ENCODE data around the gene R3HCC1L. TPM values are rescaled to one million over a fixed set of nuclear protein-coding genes. Genes with fewer than 3 reads are reported as not detected.

R3HCC1L gene
- total and polyA plus RNA-seq, 10 of the 15 experiments (the other 5 are each of a cell fraction or from before 2014, with no cell fraction given), result 11.3 to 20.3 (median 15.3) TPM

DNA sequence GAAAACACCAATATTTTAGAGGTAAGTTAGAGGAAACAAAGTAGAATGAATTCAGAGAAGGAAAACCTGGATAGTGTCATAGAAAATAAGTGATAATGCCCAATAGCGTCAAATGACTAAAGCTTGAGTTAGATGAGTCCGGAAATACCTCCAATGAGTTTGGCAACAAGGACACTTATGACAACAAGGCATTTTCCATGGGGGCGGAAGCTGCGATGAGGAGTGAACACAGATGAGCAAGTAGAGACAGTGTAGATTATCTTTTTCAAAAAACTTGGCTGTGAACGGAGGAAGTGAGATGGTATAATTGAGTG, 383 bp upstream of the R3HCC1L start:
- in situ Hi-C loops (cut with MboI), result no loop called here
- Histone ChIP-seq H3K4me1 (ENCODE audit: control insufficient read depth, insufficient read depth, low read length) (peaks cover 16% of the 10 kb centered on the region), H2AFZ (ENCODE audit: control insufficient read depth, low read depth, low read length) (peak overlapping the region; percentile 99), H3K79me2 (ENCODE audit: control insufficient read depth, insufficient read depth, low read length) (peaks cover 37% of the 10 kb centered on the region), H3K9ac (ENCODE audit: control insufficient read depth, insufficient read depth, low read length) (peak overlapping the region; percentile 99), H4K20me1 (ENCODE audit: control insufficient read depth, insufficient read depth) (no peaks in the 10 kb centered on the region), H3K36me3 (ENCODE audit: control insufficient read depth in 2 of 2, insufficient read depth in 2 of 2, low read length in 1 of 2) (no peaks in the 10 kb centered on the region), H3K9me3 (replicated peaks; ENCODE audit: control insufficient read depth, insufficient read depth, low read length) (peaks cover 3% of the 10 kb centered on the region; the same call in 2 of the 3 replicates), H3K4me3 (peak overlapping the region; percentile 92; the same call in 1 of the 2 replicates), H3K27ac (ENCODE audit: control insufficient read depth, insufficient read depth) (peak overlapping the region; percentile 94), H3K4me2 (ENCODE audit: control insufficient read depth, insufficient read depth) (peak overlapping the region; percentile 93), H3K27me3 (replicated peaks in 1 of 2; ENCODE audit: control insufficient read depth in 2 of 2, insufficient read depth in 2 of 2, low read length in 1 of 2) (no peaks in the 10 kb centered on the region)
- RAD21 ChIA-PET (ENCODE audit: unreplicated experiment), result interaction anchor here (0.9 to 1.7 kb wide), 5 partner anchors 8 to 36 kb away, joined by 3 to 7 read pairs (median 4); no protein-coding TSS in a partner anchor
- CTCF ChIA-PET, result interaction anchor here (0.9 to 3.9 kb wide), 4 partner anchors 8 to 36 kb away, joined by 3 to 23 read pairs (median 6); no protein-coding TSS in a partner anchor
- FAIRE-seq (no peak), DNase-seq (ENCODE audit: low read depth, low spot score) (no peak), ATAC-seq (no peak)
- intact Hi-C loops (cut with micrococcal nuclease; ENCODE audit: unreplicated experiment), result no loop called here
- POLR2A ChIA-PET, result interaction anchor here (0.5 to 1.1 kb wide), 3 partner anchors 24 to 1287 kb away, joined by 3 to 6 read pairs (median 4); no protein-coding TSS in a partner anchor
- TF ChIP-seq TCF3 (IDR thresholded peaks at IDR 0.05; ENCODE audit: borderline replicate concordance, insufficient read depth, low read depth, low read length) (no peak), CEBPB (IDR thresholded peaks at IDR 0.05; ENCODE audit: borderline replicate concordance in 1 of 2, low read depth in 2 of 2, low read length in 2 of 2) (no peak), GATAD2B (conservative IDR thresholded peaks at IDR 0.05; ENCODE audit: low read depth) (no peak), NBN (IDR thresholded peaks at IDR 0.05) (0 out of 2 replicates have a peak, but pooled peaks have one; percentile 72), RB1 (IDR thresholded peaks at IDR 0.05; ENCODE audit: borderline replicate concordance) (no peak), CBX5 (IDR thresholded peaks at IDR 0.05; ENCODE audit: low read depth) (no peak), DPF2 (IDR thresholded peaks at IDR 0.05) (no peak)
- TF ChIP-seq, protein P1, sequence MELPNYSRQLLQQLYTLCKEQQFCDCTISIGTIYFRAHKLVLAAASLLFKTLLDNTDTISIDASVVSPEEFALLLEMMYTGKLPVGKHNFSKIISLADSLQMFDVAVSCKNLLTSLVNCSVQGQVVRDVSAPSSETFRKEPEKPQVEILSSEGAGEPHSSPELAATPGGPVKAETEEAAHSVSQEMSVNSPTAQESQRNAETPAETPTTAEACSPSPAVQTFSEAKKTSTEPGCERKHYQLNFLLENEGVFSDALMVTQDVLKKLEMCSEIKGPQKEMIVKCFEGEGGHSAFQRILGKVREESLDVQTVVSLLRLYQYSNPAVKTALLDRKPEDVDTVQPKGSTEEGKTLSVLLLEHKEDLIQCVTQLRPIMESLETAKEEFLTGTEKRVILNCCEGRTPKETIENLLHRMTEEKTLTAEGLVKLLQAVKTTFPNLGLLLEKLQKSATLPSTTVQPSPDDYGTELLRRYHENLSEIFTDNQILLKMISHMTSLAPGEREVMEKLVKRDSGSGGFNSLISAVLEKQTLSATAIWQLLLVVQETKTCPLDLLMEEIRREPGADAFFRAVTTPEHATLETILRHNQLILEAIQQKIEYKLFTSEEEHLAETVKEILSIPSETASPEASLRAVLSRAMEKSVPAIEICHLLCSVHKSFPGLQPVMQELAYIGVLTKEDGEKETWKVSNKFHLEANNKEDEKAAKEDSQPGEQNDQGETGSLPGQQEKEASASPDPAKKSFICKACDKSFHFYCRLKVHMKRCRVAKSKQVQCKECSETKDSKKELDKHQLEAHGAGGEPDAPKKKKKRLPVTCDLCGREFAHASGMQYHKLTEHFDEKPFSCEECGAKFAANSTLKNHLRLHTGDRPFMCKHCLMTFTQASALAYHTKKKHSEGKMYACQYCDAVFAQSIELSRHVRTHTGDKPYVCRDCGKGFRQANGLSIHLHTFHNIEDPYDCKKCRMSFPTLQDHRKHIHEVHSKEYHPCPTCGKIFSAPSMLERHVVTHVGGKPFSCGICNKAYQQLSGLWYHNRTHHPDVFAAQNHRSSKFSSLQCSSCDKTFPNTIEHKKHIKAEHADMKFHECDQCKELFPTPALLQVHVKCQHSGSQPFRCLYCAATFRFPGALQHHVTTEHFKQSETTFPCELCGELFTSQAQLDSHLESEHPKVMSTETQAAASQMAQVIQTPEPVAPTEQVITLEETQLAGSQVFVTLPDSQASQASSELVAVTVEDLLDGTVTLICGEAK (IDR thresholded peaks at IDR 0.05; ENCODE audit: borderline replicate concordance), result peak; percentile 48; the same call in 1 of the 2 replicates
- TF ChIP-seq, protein P2, sequence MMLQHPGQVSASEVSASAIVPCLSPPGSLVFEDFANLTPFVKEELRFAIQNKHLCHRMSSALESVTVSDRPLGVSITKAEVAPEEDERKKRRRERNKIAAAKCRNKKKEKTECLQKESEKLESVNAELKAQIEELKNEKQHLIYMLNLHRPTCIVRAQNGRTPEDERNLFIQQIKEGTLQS (IDR thresholded peaks at IDR 0.05; ENCODE audit: borderline replicate concordance, extremely low read depth, low read depth, low read length), result no peak
- TF ChIP-seq, protein P3, sequence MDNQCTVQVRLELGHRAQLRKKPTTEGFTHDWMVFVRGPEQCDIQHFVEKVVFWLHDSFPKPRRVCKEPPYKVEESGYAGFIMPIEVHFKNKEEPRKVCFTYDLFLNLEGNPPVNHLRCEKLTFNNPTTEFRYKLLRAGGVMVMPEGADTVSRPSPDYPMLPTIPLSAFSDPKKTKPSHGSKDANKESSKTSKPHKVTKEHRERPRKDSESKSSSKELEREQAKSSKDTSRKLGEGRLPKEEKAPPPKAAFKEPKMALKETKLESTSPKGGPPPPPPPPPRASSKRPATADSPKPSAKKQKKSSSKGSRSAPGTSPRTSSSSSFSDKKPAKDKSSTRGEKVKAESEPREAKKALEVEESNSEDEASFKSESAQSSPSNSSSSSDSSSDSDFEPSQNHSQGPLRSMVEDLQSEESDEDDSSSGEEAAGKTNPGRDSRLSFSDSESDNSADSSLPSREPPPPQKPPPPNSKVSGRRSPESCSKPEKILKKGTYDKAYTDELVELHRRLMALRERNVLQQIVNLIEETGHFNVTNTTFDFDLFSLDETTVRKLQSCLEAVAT (IDR thresholded peaks at IDR 0.05), result peak; percentile 97
- SMC1A ChIA-PET (ENCODE audit: uncharacterized antibody, unreplicated experiment), result interaction anchor here (1.5 to 1.7 kb wide), 2 partner anchors 34 to 91 kb away, joined by 3 to 10 read pairs; no protein-coding TSS in a partner anchor
- 88% methylated on average over 5 of the region's 5 CpGs for WGBS (ENCODE audit: insufficient coverage, insufficient replicate concordance, low lambda C conversion rate, missing lambda C conversion rate)
- no TSS peak for BruUV-seq (replicated peaks)
